A673 (cell line): ENCODE data around the gene CYP4F11.

ENCODE experiments used
- EZH2 ChIP-seq: fragments of 200-600 bp; sonication (generic); IDR thresholded peaks from 2 replicates; pipeline ENCODE4 v1.6.1; 2017; ENCODE audit warnings: borderline replicate concordance, low read depth, mild to moderate bottlenecking, mixed read lengths, antibody characterized with exemption, low read length; ENCODE audit not compliant: poor library complexity, severe bottlenecking
- TF ChIP-seq, protein P1 (sequence below): fragments of 300-800, 200-600 bp; sonication (generic); conservative IDR thresholded peaks from 2 replicates; pipeline ENCODE4 v1.5.1; 2017; ENCODE audit warnings: low read depth, mild to moderate bottlenecking, antibody characterized with exemption, low read length, moderate library complexity, mixed read lengths

GRCh38 chr19:15864824-15865223 is 69.5 kb downstream of the CYP4F11 start:
- TF ChIP-seq, protein P1, sequence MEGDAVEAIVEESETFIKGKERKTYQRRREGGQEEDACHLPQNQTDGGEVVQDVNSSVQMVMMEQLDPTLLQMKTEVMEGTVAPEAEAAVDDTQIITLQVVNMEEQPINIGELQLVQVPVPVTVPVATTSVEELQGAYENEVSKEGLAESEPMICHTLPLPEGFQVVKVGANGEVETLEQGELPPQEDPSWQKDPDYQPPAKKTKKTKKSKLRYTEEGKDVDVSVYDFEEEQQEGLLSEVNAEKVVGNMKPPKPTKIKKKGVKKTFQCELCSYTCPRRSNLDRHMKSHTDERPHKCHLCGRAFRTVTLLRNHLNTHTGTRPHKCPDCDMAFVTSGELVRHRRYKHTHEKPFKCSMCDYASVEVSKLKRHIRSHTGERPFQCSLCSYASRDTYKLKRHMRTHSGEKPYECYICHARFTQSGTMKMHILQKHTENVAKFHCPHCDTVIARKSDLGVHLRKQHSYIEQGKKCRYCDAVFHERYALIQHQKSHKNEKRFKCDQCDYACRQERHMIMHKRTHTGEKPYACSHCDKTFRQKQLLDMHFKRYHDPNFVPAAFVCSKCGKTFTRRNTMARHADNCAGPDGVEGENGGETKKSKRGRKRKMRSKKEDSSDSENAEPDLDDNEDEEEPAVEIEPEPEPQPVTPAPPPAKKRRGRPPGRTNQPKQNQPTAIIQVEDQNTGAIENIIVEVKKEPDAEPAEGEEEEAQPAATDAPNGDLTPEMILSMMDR: no peak
- no peak for TF ChIP-seq EZH2
